GM13977 (cell line): ENCODE results near the gene SEPTIN8.

Source experiments
- DNase-seq: peaks from one replicate; pipeline ENCODE4 v3.0.0; 2012; ENCODE audit warnings: low spot score
- CTCF ChIP-seq: IDR thresholded peaks from 2 replicates; pipeline ENCODE4 v1.5.1; 2012; ENCODE audit warnings: mild to moderate bottlenecking, control low read depth; ENCODE audit not compliant: insufficient read depth; ENCODE audit errors: extremely low read depth, missing control alignments
- in situ Hi-C: fragments of 300-500 bp; cut with MboI; formaldehyde crosslinking; loops from one replicate; pipeline ENCODE4 v1.12.0; 2022; ENCODE audit warnings: low sequenced_read_pairs, low pct_unique_long_range_greater_than_20kb, mixed read lengths, inconsistent platforms; ENCODE audit not compliant: unreplicated experiment

SEPTIN8 gene

GRCh38 chr5:132749506-132749905 is 27.5 kb downstream of the SEPTIN8 start:
- no peak for TF ChIP-seq CTCF
- DNase-seq, result peak; percentile 17
- in situ Hi-C loops, result no loop called here

DNA sequence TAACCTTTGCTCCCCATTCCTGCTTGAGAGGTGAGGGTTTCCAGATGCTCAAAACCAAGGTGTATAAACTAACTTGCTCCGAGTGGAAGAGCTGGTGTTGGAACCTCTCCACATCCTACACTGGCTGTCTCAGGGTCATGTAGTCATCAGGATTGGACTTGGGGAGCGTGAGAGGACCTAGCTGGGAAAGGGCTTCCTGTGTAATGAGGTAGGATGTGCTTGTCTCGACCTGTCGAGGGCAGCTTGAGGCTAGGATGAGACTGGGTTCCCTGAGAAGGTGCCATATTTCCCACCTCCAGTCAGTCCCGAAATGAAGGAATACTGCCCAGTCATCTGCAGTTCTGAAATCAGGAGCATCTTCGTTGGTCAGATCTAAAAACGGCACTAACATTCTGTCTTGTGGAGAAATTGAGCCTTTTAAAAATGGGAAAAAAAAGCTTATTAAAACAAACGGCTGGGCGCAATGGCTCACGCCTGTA is 28.5 kb downstream of the SEPTIN8 start:
- in situ Hi-C loops, result no loop called here
- TF ChIP-seq CTCF, result no peak
- peak; percentile 18 for DNase-seq

DNA sequence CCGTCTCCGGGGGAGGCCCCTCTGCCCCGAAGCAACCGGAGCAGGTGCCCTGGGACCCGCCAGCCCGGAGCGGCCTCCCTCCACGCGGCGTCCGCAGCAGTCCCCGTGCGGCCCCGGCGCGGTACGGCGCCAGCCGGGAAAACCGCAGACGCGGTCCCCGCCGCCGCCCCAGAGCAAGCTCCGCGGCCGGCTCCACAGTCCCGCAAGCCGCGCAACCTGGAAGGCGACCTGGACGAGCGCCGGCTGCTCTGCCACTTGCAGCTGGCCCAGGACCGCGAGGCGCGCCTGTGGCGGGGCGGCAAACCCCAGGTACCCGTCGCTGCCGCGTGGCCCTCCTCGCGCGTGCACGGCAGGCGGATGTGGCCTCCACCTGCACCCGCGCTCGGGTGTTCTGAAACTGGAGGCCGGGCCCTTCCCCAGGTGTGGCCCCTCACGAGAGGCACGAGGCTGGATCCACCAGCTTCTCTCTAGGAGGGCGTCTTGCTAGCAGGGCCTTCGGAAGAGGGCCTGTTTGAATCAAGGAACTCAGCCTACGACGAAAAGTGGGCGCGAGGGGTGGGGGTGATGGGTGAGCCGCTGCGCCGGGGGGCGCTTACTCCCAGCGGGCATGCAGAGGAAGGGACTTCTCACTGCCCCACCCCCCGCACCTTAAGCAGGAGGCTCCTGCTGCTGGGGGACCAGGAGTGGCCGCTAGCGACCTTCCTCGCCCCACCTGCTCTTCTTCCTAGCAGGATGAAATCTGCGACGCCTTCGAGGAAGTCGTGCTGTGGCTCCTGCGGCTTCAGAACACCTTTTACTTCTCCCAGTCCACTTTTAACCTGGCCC is 29.2 kb downstream of the SEPTIN8 start:
- TF ChIP-seq CTCF, result no peak
- peak; percentile 48 for DNase-seq
- in situ Hi-C loops, result no loop called here

- peak; percentile 76 for DNase-seq
- in situ Hi-C loops, result no loop called here
Observed at GRCh38 chr5:132746954-132747615, 30.0 kb downstream of the SEPTIN8 start, which contains the start of gene CCNI2. Gene CCNI2 (plus strand): TSS chr5:132747426. CDS start chr5:132747496, 70 bp downstream.

DNA sequence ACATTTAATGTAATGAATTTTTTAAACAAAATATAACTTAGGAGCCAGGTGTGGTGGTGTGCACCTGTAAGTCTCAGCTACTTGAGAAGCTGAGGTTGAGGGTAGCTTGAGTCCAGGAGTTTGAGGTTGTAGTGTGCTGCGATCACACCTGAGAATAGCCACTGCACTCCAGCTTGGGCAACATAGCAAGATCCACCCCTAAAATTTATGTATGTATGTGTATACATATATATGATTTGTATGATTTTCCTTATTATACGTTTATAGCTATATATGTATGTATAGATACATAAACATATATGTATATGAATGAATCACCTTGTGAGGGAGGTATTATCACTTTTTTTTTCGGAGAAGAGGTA is 30.5 kb downstream of the SEPTIN8 start:
- in situ Hi-C loops, result no loop called here
- no peak for DNase-seq
- no peak for TF ChIP-seq CTCF

More at GRCh38 chr5:132746954-132747615, 30.0 kb downstream of the SEPTIN8 start, which contains the start of gene CCNI2:
- TF ChIP-seq CTCF, result peak; percentile 53

DNA sequence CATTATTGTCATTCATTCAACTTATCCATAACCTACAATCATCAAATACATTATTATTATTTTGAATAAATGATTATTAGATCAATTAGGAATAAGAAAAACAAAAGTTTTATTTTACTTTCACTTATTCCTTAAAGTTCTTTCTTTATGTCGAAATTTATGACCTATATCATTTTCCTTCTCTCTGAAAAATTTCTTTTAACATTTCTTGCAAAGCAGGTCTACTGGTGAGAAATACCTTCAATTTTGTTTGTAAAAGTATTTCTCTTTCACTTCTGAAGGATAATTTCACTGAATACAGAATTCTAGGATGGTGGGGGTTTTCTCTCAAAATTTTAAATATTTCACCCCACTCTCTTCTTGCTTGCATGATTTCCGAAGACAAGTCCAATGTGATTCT is 32.4 kb downstream of the SEPTIN8 start:
- DNase-seq, result no peak
- in situ Hi-C loops, result no loop called here
- TF ChIP-seq CTCF, result no peak
